GM21619 (cell line): Measurements from ENCODE around the gene ZNF277.
"Not testable (repeated sequence)": the region's sequence is repeated elsewhere in the genome, so short reads cannot be mapped to it uniquely, and the experiment has no call there.

Source experiments
- ATAC-seq: cut with Tn5 transposase; IDR thresholded peaks from one replicate; pipeline ENCODE4 v1.9.1; 2021; ENCODE audit not compliant: unreplicated experiment

The ZNF277 gene

GRCh38 chr7:112207765-112208164, 1.3 kb downstream of the ZNF277 start:
- no peak for ATAC-seq

GRCh38 chr7:112211348-112211907, 4.9 kb downstream of the ZNF277 start:
- no peak for ATAC-seq

GRCh38 chr7:112212571-112212970, 6.1 kb downstream of the ZNF277 start:
- ATAC-seq: no peak

- ATAC-seq: no peak
Measured at GRCh38 chr7:112213735-112214134, 7.2 kb downstream of the ZNF277 start.

- no peak for ATAC-seq
Measured at GRCh38 chr7:112214268-112214667, 7.8 kb downstream of the ZNF277 start.

GRCh38 chr7:112214883-112215282, 8.4 kb downstream of the ZNF277 start:
- ATAC-seq: no peak

GRCh38 chr7:112215787-112216186, 9.3 kb downstream of the ZNF277 start:
- no peak for ATAC-seq

GRCh38 chr7:112220877-112221434, 14.5 kb downstream of the ZNF277 start:
- no peak for ATAC-seq

GRCh38 chr7:112223310-112223709, 16.8 kb downstream of the ZNF277 start:
- ATAC-seq: no peak

- no peak for ATAC-seq
Measured at GRCh38 chr7:112224186-112224585, 17.7 kb downstream of the ZNF277 start.

GRCh38 chr7:112225006-112225405, 18.5 kb downstream of the ZNF277 start:
- ATAC-seq: no peak

- no peak for ATAC-seq
Measured at GRCh38 chr7:112226701-112227276, 20.3 kb downstream of the ZNF277 start.

- no peak for ATAC-seq
Measured at GRCh38 chr7:112228632-112229031, 22.1 kb downstream of the ZNF277 start.

- ATAC-seq: no peak
Measured at GRCh38 chr7:112232212-112232978, 25.9 kb downstream of the ZNF277 start.

- ATAC-seq: no peak
Measured at GRCh38 chr7:112233048-112233697, 26.7 kb downstream of the ZNF277 start.

- ATAC-seq: no peak
Measured at GRCh38 chr7:112234147-112234546, 27.7 kb downstream of the ZNF277 start.

- no peak for ATAC-seq
Measured at GRCh38 chr7:112236597-112236996, 30.1 kb downstream of the ZNF277 start.

- ATAC-seq: no peak
Measured at GRCh38 chr7:112238330-112238729, 31.8 kb downstream of the ZNF277 start.

- ATAC-seq: no peak
Measured at GRCh38 chr7:112238852-112239610, 32.5 kb downstream of the ZNF277 start.

GRCh38 chr7:112248598-112248997, 42.1 kb downstream of the ZNF277 start:
- ATAC-seq: no peak

- not testable (repeated sequence) for ATAC-seq
Measured at GRCh38 chr7:112249967-112250366, 43.5 kb downstream of the ZNF277 start.
